Cardiac muscle cell (in vitro differentiated cells and primary cell): ENCODE data around the gene CHMP5. TPM values are rescaled to one million over a fixed set of nuclear protein-coding genes. Genes with fewer than 3 reads are reported as not detected.

Experiments
- DNase-seq, 2 donors: peaks; one replicate each; pipeline versions ENCODE4 v3.0.0 to v3.0.0-alpha.2; 2010 to 2017; ENCODE audit warnings: low read depth in 1 of 2, low spot score in 1 of 2
- H3K27ac ChIP-seq: fragments of 200-600 bp; sonication (generic); 2 replicates; pipeline ENCODE4 v1.5.1; 2016
- H3K27me3 ChIP-seq: fragments of 200-600 bp; sonication (generic); 2 replicates; pipeline ENCODE4 v1.6.0; 2016; ENCODE audit warnings: control low read depth
- H3K36me3 ChIP-seq: fragments of 200-600 bp; sonication (generic); 2 replicates; pipeline ENCODE4 v1.5.1; 2016; ENCODE audit warnings: control low read depth
- H3K4me1 ChIP-seq: fragments of 200-600 bp; sonication (generic); 2 replicates; pipeline ENCODE4 v1.8.1; 2017; ENCODE audit warnings: low read depth, mild to moderate bottlenecking, mixed run types
- H3K4me3 ChIP-seq: fragments of 200-600 bp; sonication (generic); 2 replicates; pipeline ENCODE4 v1.5.1; 2016; ENCODE audit warnings: mild to moderate bottlenecking
- H3K9me3 ChIP-seq: fragments of 200-600 bp; sonication (generic); 2 replicates; pipeline ENCODE4 v1.5.1; 2017; ENCODE audit warnings: low read depth, mild to moderate bottlenecking, control low read depth
- CTCF ChIP-seq: IDR thresholded peaks from 2 replicates; pipeline ENCODE4 v1.5.1; 2012; ENCODE audit warnings: low read depth, mild to moderate bottlenecking, low read length
- polyA plus RNA-seq: library from polyadenylated mRNA; unstranded; fragments of >200 nt; fragmentation: Nextera tagmentation; extraction: Ambion mirVana; gene quantifications from 2 replicates; pipeline ENCODE4 v1.2.1, GENCODE V29; 2016
- total RNA-seq: library from RNA; depleted of rRNA; stranded (reverse); fragments of >200 nt; gene quantifications from 2 replicates; pipeline ENCODE4 v1.2.3, GENCODE V29; 2016

The CHMP5 gene
- total and polyA plus RNA-seq, 2 experiments from 2014 or later, result 75.5 to 99.5 TPM

GRCh38 chr9:33245341-33245740 lies 19.5 kb upstream of the CHMP5 start:
- H3K4me1 ChIP-seq, result peaks cover under 1% of the 10 kb centered on the region

DNA sequence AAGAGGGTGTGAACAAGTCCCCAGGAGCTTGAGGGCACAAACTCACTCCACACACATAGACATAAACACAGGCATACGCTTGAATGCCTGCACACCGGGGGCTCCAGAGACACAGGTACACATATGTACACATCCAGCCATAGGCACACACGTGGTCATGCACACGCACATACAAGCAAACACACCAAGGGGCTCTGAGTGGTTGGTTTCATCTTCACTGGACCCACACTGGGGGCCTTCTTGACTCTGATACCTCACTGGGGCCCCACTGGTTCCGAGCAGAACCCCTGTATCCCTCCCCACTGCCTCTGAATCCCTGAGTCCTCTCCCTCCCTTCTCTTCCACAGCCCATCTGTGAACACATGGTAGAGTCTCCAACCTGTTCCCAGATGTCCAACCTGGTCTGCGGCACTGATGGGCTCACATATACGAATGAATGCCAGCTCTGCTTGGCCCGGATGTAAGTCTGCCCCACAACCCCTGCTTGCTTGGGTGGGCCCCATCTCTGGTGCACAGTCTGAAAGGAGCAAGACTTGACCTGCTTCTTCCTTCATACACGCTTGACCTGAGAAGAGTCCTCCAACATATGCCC lies 18.5 kb upstream of the CHMP5 start:
- H3K4me3 ChIP-seq, result no peak overlapping the region
- DNase-seq, result no peak
- no peaks in the 10 kb centered on the region for H3K4me1 ChIP-seq
- no peak for TF ChIP-seq CTCF
- no peaks in the 10 kb centered on the region for H3K9me3 ChIP-seq
- H3K27me3 ChIP-seq, result no peaks in the 10 kb centered on the region
- no peaks in the 10 kb centered on the region for H3K36me3 ChIP-seq
- no peak overlapping the region for H3K27ac ChIP-seq

More at GRCh38 chr9:33245341-33245740, 19.5 kb upstream of the CHMP5 start:
- no peak for TF ChIP-seq CTCF
- Histone ChIP-seq H3K36me3 (no peaks in the 10 kb centered on the region), H3K27ac (no peak overlapping the region), H3K27me3 (no peaks in the 10 kb centered on the region), H3K4me3 (no peak overlapping the region), H3K9me3 (no peaks in the 10 kb centered on the region)
- no peak for DNase-seq

DNA sequence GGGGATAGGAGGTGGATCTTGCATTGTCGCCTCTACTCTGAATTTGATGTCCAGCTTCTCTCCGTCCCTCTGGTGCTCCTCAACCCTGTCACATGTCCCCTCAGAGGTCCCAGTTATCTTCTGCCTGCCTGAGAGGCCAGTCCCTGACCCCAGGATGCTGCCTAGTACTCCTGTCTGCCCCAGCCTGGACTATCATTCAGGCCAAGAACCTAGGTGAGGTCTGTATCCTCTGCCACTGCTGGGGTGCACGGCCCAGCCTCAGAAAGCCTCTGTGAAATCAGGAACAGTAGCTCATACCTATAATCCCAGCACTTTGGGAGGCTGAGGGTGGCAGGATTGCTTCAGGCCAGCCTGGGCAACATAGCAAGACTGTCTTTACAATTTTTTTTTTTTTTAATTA lies 16.2 kb upstream of the CHMP5 start:
- Histone ChIP-seq H3K27me3 (no peaks in the 10 kb centered on the region), H3K36me3 (peaks cover 9% of the 10 kb centered on the region), H3K27ac (no peak overlapping the region), H3K4me3 (no peak overlapping the region), H3K9me3 (no peaks in the 10 kb centered on the region), H3K4me1 (no peaks in the 10 kb centered on the region)
- no peak for DNase-seq
- no peak for TF ChIP-seq CTCF

DNA sequence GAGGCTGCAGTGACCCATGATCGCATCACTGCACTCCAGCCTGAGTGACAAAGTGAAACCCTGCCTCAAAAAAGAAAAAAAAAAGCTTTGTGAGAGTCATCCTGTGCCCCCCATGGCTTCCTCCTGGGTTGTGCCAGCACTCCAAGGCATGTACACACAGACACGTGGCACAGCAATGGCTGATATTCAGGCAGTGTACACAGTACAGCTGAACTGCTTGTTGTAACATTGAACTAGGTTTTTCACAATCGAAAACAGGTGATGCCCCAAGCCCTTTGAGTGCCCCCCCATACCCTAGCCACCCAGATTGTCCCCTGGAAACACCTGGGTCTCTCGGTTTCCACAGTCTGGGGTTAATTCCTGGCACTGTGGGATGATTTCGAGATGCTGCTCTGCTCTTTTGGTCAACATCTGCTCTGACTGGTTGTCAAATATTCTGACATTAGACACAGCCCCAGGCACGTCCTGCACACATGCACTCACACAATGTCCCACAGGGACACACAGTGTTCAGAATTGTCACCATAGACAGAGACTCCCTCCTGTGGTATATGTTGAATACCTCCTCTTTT lies 15.7 kb upstream of the CHMP5 start:
- Histone ChIP-seq H3K9me3 (no peaks in the 10 kb centered on the region), H3K36me3 (peaks cover 9% of the 10 kb centered on the region), H3K4me1 (no peaks in the 10 kb centered on the region), H3K4me3 (no peak overlapping the region), H3K27me3 (no peaks in the 10 kb centered on the region), H3K27ac (no peak overlapping the region)
- no peak for DNase-seq
- no peak for TF ChIP-seq CTCF

- Histone ChIP-seq H3K9me3 (no peaks in the 10 kb centered on the region), H3K4me1 (no peaks in the 10 kb centered on the region), H3K4me3 (no peak overlapping the region), H3K27ac (no peak overlapping the region), H3K36me3 (peaks cover 16% of the 10 kb centered on the region), H3K27me3 (no peaks in the 10 kb centered on the region)
- no peak for DNase-seq
- TF ChIP-seq CTCF, result no peak
These were observed 14.9 kb upstream of the CHMP5 start for GRCh38 chr9:33249983-33250382.
